NCI-H1105 (cell line): ENCODE measurements around the gene PHF5A.
"Not testable (repeated sequence)": the region's sequence is repeated elsewhere in the genome, so short reads cannot be mapped to it uniquely, and the experiment has no call there.

Source experiments
- DNase-seq: peaks from one replicate; lab custom pipeline; 2025; lab: John Stamatoyannopoulos, UW

Gene PHF5A

GRCh38 chr22:41487037-41487935, 18.8 kb upstream of the PHF5A start:
- DNase-seq: no peak

- no peak for DNase-seq
These were observed 16.5 kb upstream of the PHF5A start for GRCh38 chr22:41485033-41485432.

- DNase-seq: no peak
These were observed 13.9 kb upstream of the PHF5A start for GRCh38 chr22:41482319-41482935.

DNA sequence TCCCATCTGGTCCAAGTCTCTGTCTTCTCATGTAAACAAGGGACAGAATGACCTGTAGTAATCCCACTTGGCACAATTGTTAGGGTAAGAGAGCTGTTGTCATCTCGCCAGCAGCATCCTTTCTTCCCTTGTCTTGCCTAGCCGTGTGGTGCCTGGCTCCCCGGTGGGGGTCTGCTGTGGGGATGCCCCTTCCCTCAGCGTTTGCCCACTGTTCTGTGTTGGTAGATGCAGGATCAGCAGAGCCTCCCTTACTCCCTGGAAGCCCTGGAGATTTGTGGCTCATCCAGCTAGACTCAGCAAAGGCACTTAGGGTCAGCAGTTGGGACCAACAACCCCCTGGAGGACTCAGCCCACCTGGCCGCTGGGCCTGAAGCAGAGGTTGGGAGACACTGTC, 13.4 kb upstream of the PHF5A start:
- DNase-seq: no peak

GRCh38 chr22:41481131-41481830, 12.8 kb upstream of the PHF5A start:
- no peak for DNase-seq

GRCh38 chr22:41480397-41480735, 11.9 kb upstream of the PHF5A start:
- no peak for DNase-seq

DNA sequence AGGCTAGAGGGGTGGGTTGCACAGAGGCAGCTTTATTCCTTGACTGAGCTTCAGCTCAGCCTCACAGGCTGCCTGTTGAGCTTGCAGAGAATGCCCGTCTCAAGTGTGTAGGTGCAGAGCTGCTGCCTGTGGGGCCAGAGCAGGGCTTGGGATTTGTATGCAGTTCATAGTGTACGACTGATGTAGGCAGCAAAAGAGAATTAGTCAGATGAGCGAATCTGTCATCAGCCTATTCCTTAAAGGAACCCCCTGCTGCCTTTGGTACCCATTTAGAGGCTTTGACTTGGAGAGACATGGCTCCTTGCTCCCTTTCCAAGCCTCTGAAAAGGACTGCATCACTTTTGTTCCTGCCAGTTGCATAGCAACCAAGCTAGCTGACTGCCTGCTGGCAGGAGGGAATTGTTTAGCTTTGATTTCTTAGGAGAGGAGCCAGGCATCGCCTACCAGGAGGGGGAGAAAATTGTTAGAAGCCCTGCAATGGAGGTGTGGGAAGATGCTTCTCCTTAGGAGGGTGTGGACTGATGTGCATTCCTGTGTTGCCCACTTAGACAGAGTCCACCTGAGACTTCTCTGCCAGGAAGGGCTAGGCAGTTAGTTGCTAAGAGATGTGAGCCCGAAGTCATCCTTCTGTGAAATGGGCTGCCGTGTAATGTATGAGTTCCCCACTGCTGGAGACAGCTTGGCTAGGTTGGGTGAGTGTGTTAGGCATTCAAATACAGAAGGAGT, 11.3 kb upstream of the PHF5A start:
- no peak for DNase-seq

GRCh38 chr22:41478891-41479521, 10.5 kb upstream of the PHF5A start:
- DNase-seq: no peak

- no peak for DNase-seq
These were observed 10.0 kb upstream of the PHF5A start for GRCh38 chr22:41478473-41478872.

- DNase-seq: no peak
These were observed 6.5 kb upstream of the PHF5A start for GRCh38 chr22:41474872-41475451.

- no peak for DNase-seq
These were observed 3.1 kb upstream of the PHF5A start for GRCh38 chr22:41471568-41471967.

DNA sequence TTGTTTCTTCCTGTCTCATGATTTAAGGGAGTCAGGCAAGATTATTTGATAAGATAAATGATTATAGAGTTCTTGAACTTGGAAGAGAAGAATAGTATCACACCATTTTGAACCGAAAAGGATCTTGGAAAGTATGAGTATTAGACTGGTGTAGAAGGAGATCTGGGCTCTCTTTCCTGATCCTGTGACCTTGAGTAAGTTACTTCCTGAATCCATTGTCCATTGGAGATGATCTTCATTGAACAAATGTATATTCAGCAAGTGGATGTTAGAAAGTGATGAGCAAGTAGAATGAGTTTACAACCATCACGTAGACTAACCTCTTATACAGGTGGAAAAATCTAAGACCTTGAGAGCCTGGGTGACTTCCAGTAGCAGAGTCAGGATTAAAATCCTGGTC, 2.4 kb upstream of the PHF5A start:
- DNase-seq: no peak

DNA sequence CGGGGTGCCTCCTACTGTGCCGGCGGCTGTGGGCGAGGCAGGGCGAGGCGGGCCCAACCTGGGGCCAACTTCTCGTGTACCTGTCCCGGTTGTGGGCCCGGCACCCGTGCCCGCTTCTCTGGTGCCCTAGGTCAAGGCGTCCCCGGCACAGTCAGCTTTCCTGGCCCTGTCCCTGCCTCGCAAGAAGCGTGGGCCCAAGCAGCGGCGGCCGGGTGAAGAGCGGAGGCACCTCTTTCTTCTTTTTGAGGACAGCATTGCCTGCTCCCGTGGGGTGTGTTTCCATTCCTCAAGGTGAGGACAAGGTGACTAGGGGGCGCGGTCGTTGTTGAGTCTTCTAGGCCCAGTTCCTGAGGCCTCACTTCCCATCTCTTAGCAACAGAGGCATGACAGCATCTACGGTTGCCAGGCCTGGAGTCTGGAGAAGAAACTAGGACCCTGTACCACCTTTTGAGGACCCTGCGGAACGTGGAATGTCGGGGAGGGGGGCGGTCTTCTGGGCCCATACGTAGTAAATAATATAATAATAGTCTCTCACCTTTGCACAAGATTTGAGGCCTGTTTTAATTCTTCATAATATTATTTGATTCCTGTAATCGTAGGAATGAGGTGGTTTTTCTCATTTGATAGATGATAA, 843 bp upstream of the PHF5A start:
- DNase-seq: no peak

DNA sequence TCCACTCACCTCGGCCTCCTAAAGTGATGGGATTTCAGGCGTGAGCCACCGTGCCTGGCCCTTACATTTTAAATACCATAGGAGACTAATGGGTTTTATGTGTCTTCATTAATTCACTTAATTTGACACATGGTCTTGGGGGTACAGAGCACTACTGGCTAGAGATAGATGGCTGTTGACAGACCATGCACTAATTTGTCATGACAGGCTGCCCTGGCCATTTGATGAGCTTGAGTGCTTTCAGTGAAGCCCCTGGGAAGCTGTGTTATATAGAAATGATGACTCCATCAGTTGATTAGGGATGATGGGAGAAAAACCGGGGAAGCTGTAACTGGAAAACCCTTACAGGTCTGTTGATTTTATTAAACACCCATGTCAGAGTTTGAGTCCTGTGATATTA, 6.6 kb downstream of the PHF5A start:
- no peak for DNase-seq

- DNase-seq: not testable (repeated sequence)
These were observed 8.4 kb downstream of the PHF5A start for GRCh38 chr22:41460071-41460470.

- DNase-seq: no peak
These were observed 9.1 kb downstream of the PHF5A start for GRCh38 chr22:41459431-41459830.

- no peak for DNase-seq
These were observed 10.2 kb downstream of the PHF5A start for GRCh38 chr22:41458161-41458728.

GRCh38 chr22:41448189-41448808, 20.2 kb downstream of the PHF5A start:
- DNase-seq: peak; percentile 96

DNA sequence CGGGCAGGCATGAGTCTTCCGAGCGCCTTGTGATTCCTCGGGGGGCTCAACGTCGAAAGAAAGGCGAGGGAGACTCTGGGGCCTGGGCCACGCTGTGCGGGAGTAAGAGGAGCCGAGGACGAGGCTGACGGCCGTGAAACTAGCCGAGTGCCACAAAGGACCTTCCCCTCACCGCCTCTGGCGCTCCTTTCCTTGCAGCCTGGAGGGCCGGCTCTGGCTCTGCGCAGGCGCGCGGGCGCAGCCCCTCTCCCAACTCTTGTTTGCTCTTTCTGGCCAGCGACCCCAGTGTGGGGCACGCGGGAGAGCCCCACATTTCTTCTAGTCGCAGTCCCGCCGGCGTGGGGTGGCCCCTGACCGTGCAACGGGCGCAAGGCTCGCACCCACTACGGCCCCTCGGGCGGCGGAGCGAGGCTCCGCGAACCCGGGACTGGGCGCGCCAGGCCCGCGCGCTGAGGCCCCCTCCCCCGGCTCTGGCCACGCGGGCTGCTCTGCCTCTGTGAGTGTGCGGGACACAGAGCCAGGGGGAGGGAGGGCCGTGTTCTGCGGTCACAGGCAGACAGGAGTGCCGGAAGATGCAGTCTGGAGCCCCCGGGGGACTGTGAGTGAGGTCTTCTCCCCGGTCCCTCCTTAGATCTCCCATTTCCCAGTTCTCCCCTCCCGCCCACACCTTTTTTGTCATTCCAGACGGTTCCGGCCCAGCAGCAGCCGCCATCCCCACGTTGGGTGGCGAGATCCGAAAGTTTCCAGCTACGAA, 20.9 kb downstream of the PHF5A start:
- DNase-seq: peak; percentile 64
